IMR-90 (cell line): ENCODE results near the gene ELOVL1. TPM values are rescaled to one million over a fixed set of nuclear protein-coding genes. Genes with fewer than 3 reads are reported as not detected.

ENCODE experiments used
- ATAC-seq: fragments of 200-7000 bp; cut with Tn5 transposase; 2 replicates; pipeline ENCODE4 v1.9.1; 2020; ENCODE audit warnings: low read depth, mild to moderate bottlenecking, moderate library complexity
- BruUV-seq: library from RNA; stranded (reverse); fragments of 400-500 nt; replicated peaks from 2 replicates; lab custom pipeline; 2021; lab: Mats Ljungman, UMichigan
- CTCF ChIA-PET: fragments of 300-600 bp; formaldehyde crosslinking; extraction: SDS; loops from one replicate; lab custom pipeline; 2021; ENCODE audit warnings: antibody characterized with exemption; lab: Yijun Ruan, JAX
- POLR2A ChIA-PET: fragments of 300-600 bp; sonication (Branson Sonifier 250); formaldehyde crosslinking; loops from one replicate; lab custom pipeline; 2022; ENCODE audit warnings: antibody characterized with exemption; ENCODE audit not compliant: unreplicated experiment; lab: Charles Lee
- DNase-seq: peaks from one replicate; pipeline ENCODE4 v3.0.0; 2013
- H2AFZ ChIP-seq: replicated peaks from 2 replicates; pipeline ENCODE3; 2013; ENCODE audit warnings: low read length, mild to moderate bottlenecking; ENCODE audit not compliant: poor library complexity
- H2AK5ac ChIP-seq: 2 replicates; pipeline ENCODE4 v1.6.1; 2013; ENCODE audit warnings: low read depth, low read length, inconsistent platforms
- H2AK9ac ChIP-seq: replicated peaks from 2 replicates; pipeline ENCODE3; 2013; ENCODE audit warnings: mild to moderate bottlenecking, low read depth, low read length, moderate library complexity; ENCODE audit not compliant: poor library complexity
- H2BK120ac ChIP-seq: 2 replicates; pipeline ENCODE4 v1.6.1; 2013; ENCODE audit warnings: low read depth, low read length, inconsistent platforms
- H2BK15ac ChIP-seq: 3 replicates; pipeline ENCODE4 v1.6.1; 2013; ENCODE audit warnings: low read depth, low read length, inconsistent platforms
- H2BK20ac ChIP-seq: 2 replicates; pipeline ENCODE4 v1.6.1; 2013; ENCODE audit warnings: low read depth, mild to moderate bottlenecking, inconsistent platforms, low read length, moderate library complexity
- H2BK5ac ChIP-seq: 2 replicates; pipeline ENCODE4 v1.6.1; 2013; ENCODE audit warnings: mild to moderate bottlenecking, low read depth, low read length, inconsistent platforms; ENCODE audit not compliant: poor library complexity, severe bottlenecking
- H3K14ac ChIP-seq: replicated peaks from 2 replicates; pipeline ENCODE4 v1.6.1; 2013; ENCODE audit warnings: low read depth, low read length, inconsistent platforms
- H3K18ac ChIP-seq: 2 replicates; pipeline ENCODE4 v1.6.1; 2013; ENCODE audit warnings: low read depth, low read length, control low read depth
- H3K23ac ChIP-seq: 2 replicates; pipeline ENCODE4 v1.6.1; 2013; ENCODE audit warnings: low read depth, low read length, inconsistent platforms
- H3K27ac ChIP-seq: 2 replicates; pipeline ENCODE4 v1.5.1; 2013; ENCODE audit warnings: mild to moderate bottlenecking, control low read depth, low read length; ENCODE audit not compliant: insufficient read depth
- H3K27me3 ChIP-seq: 2 replicates; pipeline ENCODE4 v1.6.1; 2013; ENCODE audit warnings: low read length; ENCODE audit not compliant: control insufficient read depth, insufficient read depth
- H3K36me3 ChIP-seq: 2 replicates; pipeline ENCODE4 v1.6.1; 2013; ENCODE audit warnings: low read length, mixed read lengths; ENCODE audit not compliant: control insufficient read depth, insufficient read depth
- H3K4ac ChIP-seq: 2 replicates; pipeline ENCODE4 v1.6.1; 2013; ENCODE audit warnings: low read depth, low read length, inconsistent platforms
- H3K4me1 ChIP-seq: 2 replicates; pipeline ENCODE4 v1.6.1; 2013; ENCODE audit warnings: low read length, mixed read lengths; ENCODE audit not compliant: control insufficient read depth, insufficient read depth
- H3K4me2 ChIP-seq: 2 replicates; pipeline ENCODE4 v1.6.1; 2013; ENCODE audit warnings: low read depth, mild to moderate bottlenecking, control low read depth, low read length, moderate library complexity
- H3K4me3 ChIP-seq: 2 replicates; pipeline ENCODE4 v1.5.1; 2013; ENCODE audit warnings: low read depth, mild to moderate bottlenecking, control low read depth, low read length, moderate library complexity; ENCODE audit not compliant: insufficient read depth
- H3K56ac ChIP-seq: 2 replicates; pipeline ENCODE4 v1.6.1; 2013; ENCODE audit warnings: low read length, inconsistent platforms; ENCODE audit not compliant: insufficient read depth; ENCODE audit errors: extremely low read depth
- H3K79me1 ChIP-seq, 2 experiments: 2 replicates each; pipeline ENCODE4 v1.6.1; 2013; ENCODE audit warnings: low read length in 2 of 2, inconsistent platforms in 1 of 2, low read depth in 1 of 2
- H3K9ac ChIP-seq: 2 replicates; pipeline ENCODE4 v1.6.1; 2013; ENCODE audit warnings: low read depth, low read length, control low read depth
- H3K9me1 ChIP-seq: 2 replicates; pipeline ENCODE4 v1.6.1; 2013; ENCODE audit warnings: low read length, inconsistent platforms; ENCODE audit not compliant: insufficient read depth
- H3K9me3 ChIP-seq: 2 replicates; pipeline ENCODE4 v1.6.1; 2013; ENCODE audit warnings: low read length; ENCODE audit not compliant: control insufficient read depth, insufficient read depth
- H4K20me1 ChIP-seq: 2 replicates; pipeline ENCODE4 v1.6.1; 2013; ENCODE audit warnings: low read length, inconsistent platforms; ENCODE audit not compliant: insufficient read depth
- H4K5ac ChIP-seq: 2 replicates; pipeline ENCODE4 v1.6.1; 2013; ENCODE audit warnings: mild to moderate bottlenecking, low read depth, low read length, control low read depth
- H4K8ac ChIP-seq, 2 experiments: 2 replicates each; pipeline ENCODE4 v1.6.1; 2013; ENCODE audit warnings: low read depth in 2 of 2, low read length in 2 of 2, control low read depth in 1 of 2, inconsistent platforms in 1 of 2
- H4K91ac ChIP-seq: 2 replicates; pipeline ENCODE4 v1.6.1; 2013; ENCODE audit warnings: low read depth, low read length, inconsistent platforms; ENCODE audit not compliant: insufficient read depth
- CEBPB ChIP-seq: IDR thresholded peaks from 2 replicates; pipeline ENCODE4 v1.6.1; 2012; ENCODE audit warnings: low read depth, low read length, improper control_type of control experiment
- CHD1 ChIP-seq: IDR thresholded peaks from 2 replicates; pipeline ENCODE4 v1.6.1; 2012; ENCODE audit warnings: low read depth, low read length, improper control_type of control experiment
- CTCF ChIP-seq: conservative IDR thresholded peaks from 2 replicates; pipeline ENCODE4 v1.5.1; 2012; ENCODE audit warnings: mild to moderate bottlenecking, low read depth, low read length, improper control_type of control experiment
- MAFK ChIP-seq: IDR thresholded peaks from 2 replicates; pipeline ENCODE4 v1.6.1; 2012; ENCODE audit warnings: low read depth, low read length, improper control_type of control experiment
- MAZ ChIP-seq: IDR thresholded peaks from 2 replicates; pipeline ENCODE4 v1.6.1; 2012; ENCODE audit warnings: low read depth, mild to moderate bottlenecking, low read length, improper control_type of control experiment, moderate library complexity, borderline replicate concordance
- MXI1 ChIP-seq: IDR thresholded peaks from 2 replicates; pipeline ENCODE4 v1.6.1; 2012; ENCODE audit warnings: low read depth, mild to moderate bottlenecking, low read length, moderate library complexity, borderline replicate concordance
- NFE2L2 ChIP-seq: fragments of 150-350 bp; IDR thresholded peaks from 2 replicates; pipeline ENCODE4 v1.6.1; 2016; ENCODE audit warnings: low read depth, mild to moderate bottlenecking, low read length
- POLR2A ChIP-seq: IDR thresholded peaks from 2 replicates; pipeline ENCODE4 v1.6.1; 2012; ENCODE audit warnings: mild to moderate bottlenecking, low read depth, low read length
- RAD21 ChIP-seq: IDR thresholded peaks from 2 replicates; pipeline ENCODE4 v1.6.1; 2012; ENCODE audit warnings: low read length, improper control_type of control experiment
- RCOR1 ChIP-seq: IDR thresholded peaks from 2 replicates; pipeline ENCODE4 v1.6.1; 2012; ENCODE audit warnings: mild to moderate bottlenecking, low read length, improper control_type of control experiment; ENCODE audit not compliant: insufficient replicate concordance
- RFX5 ChIP-seq: IDR thresholded peaks from 2 replicates; pipeline ENCODE4 v1.8.0; 2012; ENCODE audit warnings: low read depth, mild to moderate bottlenecking, low read length, moderate library complexity
- SMC3 ChIP-seq: fragments of 150-350 bp; IDR thresholded peaks from 2 replicates; pipeline ENCODE4 v1.6.1; 2016; ENCODE audit warnings: low read depth, mild to moderate bottlenecking, antibody characterized with exemption, low read length, moderate library complexity
- WGBS, 2 experiments: methylation state at CpG; one replicate each; pipeline versions ENCODE4 v1.1.5 to v1.1.7; 2013; ENCODE audit warnings: missing lambda C conversion rate in 2 of 2; ENCODE audit not compliant: insufficient read length in 1 of 2; ENCODE audit errors: extremely low coverage in 2 of 2; 5-methylcytosine and 5-hydroxymethylcytosine counted together
- dilution Hi-C: fragments of 300-500 bp; cut with HindIII; formaldehyde crosslinking; loops from one replicate; pipeline ENCODE4 v1.14.3; 2018; ENCODE audit warnings: low sequenced_read_pairs; ENCODE audit not compliant: unreplicated experiment
- in situ Hi-C: fragments of 300-500 bp; cut with MboI; formaldehyde crosslinking; loops from 3 replicates; pipeline ENCODE4 v1.14.3; 2019; ENCODE audit warnings: low sequenced_read_pairs, inconsistent platforms, mixed read lengths
- intact Hi-C: fragments of 100-400 bp; cut with micrococcal nuclease; formaldehyde crosslinking; loops from 2 replicates; pipeline ENCODE4 v1.10.0; 2022
- polyA plus RNA-seq, 3 experiments: library from polyadenylated mRNA; depleted of rRNA; stranded (reverse); fragments of >200 nt; gene quantifications; 2 replicates each; pipeline ENCODE4 v1.2.3, GENCODE V29; 2012; ENCODE audit warnings: low replicate concordance in 1 of 3
- total RNA-seq: library from RNA; depleted of rRNA; stranded (reverse); fragments of >200 nt; gene quantifications from 2 replicates; pipeline ENCODE4 v1.2.3, GENCODE V29; 2012
- TF ChIP-seq, protein P1 (sequence below): fragments of 150-350 bp; IDR thresholded peaks from 2 replicates; pipeline ENCODE4 v1.6.1; 2017; ENCODE audit warnings: mild to moderate bottlenecking, antibody characterized with exemption, low read length, low read depth
- TF ChIP-seq, protein P2 (sequence below): fragments of 150-350 bp; IDR thresholded peaks from 2 replicates; pipeline ENCODE4 v1.6.1; 2016; ENCODE audit warnings: low read depth, mild to moderate bottlenecking, low read length, moderate library complexity, borderline replicate concordance

The ELOVL1 gene
- total and polyA plus RNA-seq, 2 of the 4 experiments (the other 2 are of a cell fraction) = 88.9 to 211 TPM

DNA sequence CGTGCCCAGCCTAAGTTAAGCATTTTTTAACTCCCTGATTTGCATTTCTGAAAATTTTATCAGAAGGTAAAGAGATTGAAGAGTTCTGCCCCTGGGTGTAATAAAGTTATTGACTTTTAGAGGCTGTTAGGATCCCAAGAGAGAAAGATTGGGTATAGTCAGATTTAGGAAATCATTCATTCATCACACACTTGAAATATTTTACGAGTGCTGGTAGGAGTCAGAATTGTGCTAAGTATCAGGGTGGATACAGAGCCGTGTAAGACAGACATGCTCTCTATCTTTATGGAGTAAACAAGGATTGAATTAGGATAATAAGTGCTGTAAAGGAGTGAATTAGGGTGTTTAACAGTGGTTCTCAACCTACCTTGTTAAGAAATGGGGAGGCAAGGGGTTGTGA, 24.9 kb upstream of the ELOVL1 start:
- H2BK20ac ChIP-seq = no peak overlapping the region
- TF ChIP-seq MAZ (no peak), CEBPB (no peak), RAD21 (no peak), NFE2L2 (no peak), SMC3 (no peak), CHD1 (no peak), RCOR1 (no peak), MXI1 (no peak), MAFK (no peak), RFX5 (no peak), CTCF (no peak), POLR2A (no peak)
- TF ChIP-seq, protein P1, sequence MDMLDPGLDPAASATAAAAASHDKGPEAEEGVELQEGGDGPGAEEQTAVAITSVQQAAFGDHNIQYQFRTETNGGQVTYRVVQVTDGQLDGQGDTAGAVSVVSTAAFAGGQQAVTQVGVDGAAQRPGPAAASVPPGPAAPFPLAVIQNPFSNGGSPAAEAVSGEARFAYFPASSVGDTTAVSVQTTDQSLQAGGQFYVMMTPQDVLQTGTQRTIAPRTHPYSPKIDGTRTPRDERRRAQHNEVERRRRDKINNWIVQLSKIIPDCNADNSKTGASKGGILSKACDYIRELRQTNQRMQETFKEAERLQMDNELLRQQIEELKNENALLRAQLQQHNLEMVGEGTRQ = no peak
- TF ChIP-seq, protein P2, sequence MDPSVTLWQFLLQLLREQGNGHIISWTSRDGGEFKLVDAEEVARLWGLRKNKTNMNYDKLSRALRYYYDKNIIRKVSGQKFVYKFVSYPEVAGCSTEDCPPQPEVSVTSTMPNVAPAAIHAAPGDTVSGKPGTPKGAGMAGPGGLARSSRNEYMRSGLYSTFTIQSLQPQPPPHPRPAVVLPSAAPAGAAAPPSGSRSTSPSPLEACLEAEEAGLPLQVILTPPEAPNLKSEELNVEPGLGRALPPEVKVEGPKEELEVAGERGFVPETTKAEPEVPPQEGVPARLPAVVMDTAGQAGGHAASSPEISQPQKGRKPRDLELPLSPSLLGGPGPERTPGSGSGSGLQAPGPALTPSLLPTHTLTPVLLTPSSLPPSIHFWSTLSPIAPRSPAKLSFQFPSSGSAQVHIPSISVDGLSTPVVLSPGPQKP = no peak
- in situ Hi-C loops (no loop called here), dilution Hi-C loops (no loop called here), intact Hi-C loops (no loop called here)
- H4K5ac ChIP-seq = no peak overlapping the region
- H3K14ac ChIP-seq = no peak overlapping the region
- no peak overlapping the region for H2BK5ac ChIP-seq
- H3K23ac ChIP-seq = no peak overlapping the region
- no peak overlapping the region for H3K4me3 ChIP-seq
- no peak overlapping the region for H2AK5ac ChIP-seq
- no peak overlapping the region for H3K18ac ChIP-seq
- H3K9me3 ChIP-seq = no peaks in the 10 kb centered on the region
- no peak overlapping the region for H4K8ac ChIP-seq
- ATAC-seq (no peak), DNase-seq (no peak)
- no peak overlapping the region for H4K91ac ChIP-seq
- H3K79me1 ChIP-seq = peaks cover 32 to 78% of the 10 kb centered on the region in 2 experiments
- peaks cover 2% of the 10 kb centered on the region for H3K36me3 ChIP-seq
- ChIA-PET CTCF (no interaction called here), POLR2A (no interaction called here)
- no CpG with 5 or more reads among the region's 3 CpGs for WGBS, 2 experiments
- H3K9ac ChIP-seq = no peak overlapping the region
- H3K27ac ChIP-seq = no peak overlapping the region
- no peak overlapping the region for H2BK120ac ChIP-seq
- H2AFZ ChIP-seq = no peak overlapping the region
- peaks cover 7% of the 10 kb centered on the region for H3K9me1 ChIP-seq
- H2BK15ac ChIP-seq = no peak overlapping the region
- H2AK9ac ChIP-seq = no peak overlapping the region
- H3K4ac ChIP-seq = no peak overlapping the region
- no peak overlapping the region for H3K56ac ChIP-seq
- no peak overlapping the region for H3K4me2 ChIP-seq
- H3K4me1 ChIP-seq = peaks cover 8% of the 10 kb centered on the region
- no peaks in the 10 kb centered on the region for H3K27me3 ChIP-seq
- H4K20me1 ChIP-seq = peaks cover 10% of the 10 kb centered on the region; the same call in 1 of the 2 replicates
- no TSS peak for BruUV-seq
